C4-2B (cell line): Measurements from ENCODE around the gene FCHSD2.

Source experiments
- H3K27ac ChIP-seq: fragments of 450-650 bp; 2 replicates; pipeline ENCODE4 v1.5.1; 2017
- CTCF ChIP-seq: fragments of 450-650 bp; conservative IDR thresholded peaks from 2 replicates; pipeline ENCODE4 v1.5.1; 2017; ENCODE audit warnings: mild to moderate bottlenecking
- ZFX ChIP-seq: fragments of 450-650 bp; IDR thresholded peaks from 2 replicates; pipeline ENCODE4 v1.6.1; 2017

FCHSD2 gene

GRCh38 chr11:72788241-72788640 is 353.9 kb downstream of the FCHSD2 start:
- H3K27ac ChIP-seq: no peak overlapping the region
- TF ChIP-seq ZFX: no peak
- TF ChIP-seq CTCF: no peak

- TF ChIP-seq ZFX (no peak), CTCF (no peak)
- no peak overlapping the region; the same call in 1 of the 2 replicates for H3K27ac ChIP-seq
These were observed 354.7 kb downstream of the FCHSD2 start for GRCh38 chr11:72787216-72788104.
